NCI-H345 treated with DMSO at 0.1 percent for 48 hours (cell line): Measurements from ENCODE around the gene KCNMB2.
"Not testable (repeated sequence)": the region's sequence is repeated elsewhere in the genome, so short reads cannot be mapped to it uniquely, and the experiment has no call there.

ENCODE experiments used
- DNase-seq: peaks from one replicate; lab custom pipeline; 2025; ENCODE audit not compliant: unreplicated experiment; lab: John Stamatoyannopoulos, UW

The KCNMB2 gene

GRCh38 chr3:178518660-178519396, 17.4 kb upstream of the KCNMB2 start:
- DNase-seq: no peak

- no peak for DNase-seq
Measured at GRCh38 chr3:178519701-178520100, 16.5 kb upstream of the KCNMB2 start.

GRCh38 chr3:178520451-178520850, 15.8 kb upstream of the KCNMB2 start:
- no peak for DNase-seq

- DNase-seq: no peak
Measured at GRCh38 chr3:178522200-178523052, 13.8 kb upstream of the KCNMB2 start.

GRCh38 chr3:178525251-178525650, 11.0 kb upstream of the KCNMB2 start:
- no peak for DNase-seq

DNA sequence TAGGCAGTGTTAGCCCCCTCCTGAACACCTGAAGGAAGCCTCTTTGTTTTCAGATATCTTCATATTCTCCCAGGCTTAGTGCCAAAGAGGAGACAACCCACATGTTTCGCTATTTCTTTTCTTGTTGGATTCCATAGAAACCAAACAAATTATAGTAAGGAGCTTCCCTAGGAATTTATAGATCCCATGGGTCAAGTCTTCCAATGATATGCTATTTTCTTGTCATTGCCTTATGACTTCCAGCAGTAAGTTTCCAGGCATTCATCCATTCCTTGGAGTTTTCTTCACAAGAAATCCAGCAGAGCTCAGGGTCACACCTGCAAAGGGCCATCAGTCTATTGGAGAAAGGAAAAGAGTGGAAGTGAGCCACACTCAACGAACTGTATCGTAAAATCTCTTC, 9.9 kb upstream of the KCNMB2 start:
- no peak for DNase-seq

DNA sequence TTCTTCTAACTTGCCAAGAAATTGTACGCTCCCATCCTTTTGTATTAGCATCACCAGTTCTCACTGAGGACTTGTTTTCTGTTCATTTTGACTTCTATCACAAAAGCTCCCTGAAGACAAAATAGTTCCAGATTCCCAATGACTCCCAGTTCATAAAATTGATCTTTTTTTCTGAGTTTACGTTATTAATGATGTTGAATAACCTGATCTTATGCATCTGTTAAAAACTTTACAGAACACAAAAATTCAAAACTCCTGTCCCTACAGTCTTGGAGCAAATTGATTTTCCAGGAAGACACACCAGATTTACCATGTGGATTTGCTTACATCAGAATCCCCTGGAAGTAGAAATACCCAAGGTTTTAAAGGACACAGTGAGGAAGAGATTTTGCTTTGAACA, 8.3 kb upstream of the KCNMB2 start:
- DNase-seq: no peak

DNA sequence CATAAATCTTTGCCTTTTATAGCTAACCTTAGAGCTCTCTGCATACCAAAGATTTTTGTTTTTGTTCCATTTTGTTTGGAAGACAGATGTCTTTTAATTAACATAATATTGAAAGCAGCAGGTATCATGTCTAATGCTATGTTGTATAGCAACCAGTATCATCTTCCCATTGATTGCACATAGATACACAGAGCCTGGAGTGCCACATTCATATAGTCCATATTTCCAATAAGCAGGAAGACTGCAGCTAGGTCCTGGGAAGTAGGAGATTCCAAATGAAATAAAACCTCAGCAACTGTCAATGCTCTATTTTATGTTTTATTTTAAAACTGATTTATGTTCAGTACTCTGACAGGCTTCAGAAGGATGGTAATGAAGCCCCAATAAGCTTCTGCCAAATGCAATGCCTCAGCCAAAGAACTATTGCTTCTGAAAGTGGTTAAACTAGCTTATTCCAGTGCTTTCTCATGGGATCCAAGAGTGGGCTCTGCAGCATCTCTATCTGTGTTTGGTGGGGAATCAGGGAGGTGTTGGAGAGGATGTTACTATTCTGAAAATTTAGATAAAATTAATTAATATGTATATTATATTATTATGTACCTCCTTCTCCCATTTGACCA, 6.5 kb upstream of the KCNMB2 start:
- no peak for DNase-seq

- DNase-seq: no peak
Measured at GRCh38 chr3:178532476-178532875, 3.8 kb upstream of the KCNMB2 start.

DNA sequence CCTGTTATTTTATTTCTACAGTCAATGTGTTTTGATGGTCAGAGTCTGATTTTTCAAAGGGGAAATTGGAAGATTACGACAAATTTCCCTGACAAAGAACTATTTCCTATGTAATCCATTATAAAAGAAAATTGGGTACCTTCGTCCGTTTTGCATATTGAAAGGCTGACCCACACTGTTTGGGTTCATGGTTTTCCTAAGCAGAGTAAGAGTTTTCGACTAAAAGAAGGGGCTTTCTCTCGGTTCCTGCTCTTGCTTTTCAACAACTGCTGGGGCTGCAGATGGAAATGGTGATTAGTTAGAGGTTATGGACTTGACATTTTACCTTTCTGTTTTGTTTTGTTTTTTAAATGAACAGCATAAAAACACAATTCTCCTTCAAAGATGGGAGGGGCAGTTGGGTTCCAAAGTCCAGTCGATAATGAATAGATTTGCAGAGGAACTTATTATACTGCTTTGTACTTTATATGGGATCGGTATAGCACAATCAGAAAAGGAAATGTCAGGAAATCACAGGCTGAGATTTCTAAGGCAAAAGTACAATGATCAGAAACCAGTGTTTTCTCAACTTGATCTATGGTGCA, 978 bp downstream of the KCNMB2 start:
- DNase-seq: no peak

- no peak for DNase-seq
Measured at GRCh38 chr3:178538056-178538455, 1.8 kb downstream of the KCNMB2 start.

DNA sequence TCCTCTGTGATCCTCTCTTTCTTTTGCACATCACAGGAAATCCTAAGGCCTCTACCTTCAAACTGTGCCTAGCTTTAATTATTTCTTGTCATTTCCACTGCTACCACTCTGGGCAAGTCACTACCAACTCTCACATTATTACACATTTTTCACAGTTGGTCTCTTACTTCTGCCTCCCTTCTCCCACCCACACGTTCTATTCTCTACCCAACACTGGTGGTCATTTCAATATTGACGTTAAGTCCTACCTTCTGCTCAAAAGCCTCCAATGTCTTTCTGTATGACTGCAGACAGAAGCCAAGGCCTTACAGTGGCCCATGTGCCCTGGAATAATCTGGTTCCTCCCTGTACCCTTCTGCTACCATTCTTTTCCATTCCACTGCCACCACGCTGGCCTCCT, 3.9 kb downstream of the KCNMB2 start:
- no peak for DNase-seq

DNA sequence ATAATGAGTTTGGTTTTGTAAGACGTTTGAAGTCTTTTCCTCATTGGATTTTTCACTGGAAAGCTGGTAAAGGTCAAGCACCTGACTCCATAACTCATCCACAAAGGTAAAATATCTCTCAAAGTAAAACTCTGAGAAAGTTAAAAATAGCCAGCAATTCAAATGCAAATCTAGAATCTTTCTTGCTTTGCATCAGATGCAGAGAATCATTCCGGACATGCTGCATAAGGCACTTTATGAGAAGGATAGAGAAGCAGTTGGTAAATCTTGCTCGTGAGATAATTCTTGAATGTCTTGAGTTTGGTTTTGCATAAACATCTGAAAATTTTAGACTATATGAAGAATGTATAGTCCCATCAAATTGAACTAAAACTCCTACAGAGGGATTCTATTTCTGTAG, 9.1 kb downstream of the KCNMB2 start:
- no peak for DNase-seq

GRCh38 chr3:178546079-178546478, 9.8 kb downstream of the KCNMB2 start:
- DNase-seq: no peak

- not testable (repeated sequence) for DNase-seq
Measured at GRCh38 chr3:178549426-178549825, 13.2 kb downstream of the KCNMB2 start.

DNA sequence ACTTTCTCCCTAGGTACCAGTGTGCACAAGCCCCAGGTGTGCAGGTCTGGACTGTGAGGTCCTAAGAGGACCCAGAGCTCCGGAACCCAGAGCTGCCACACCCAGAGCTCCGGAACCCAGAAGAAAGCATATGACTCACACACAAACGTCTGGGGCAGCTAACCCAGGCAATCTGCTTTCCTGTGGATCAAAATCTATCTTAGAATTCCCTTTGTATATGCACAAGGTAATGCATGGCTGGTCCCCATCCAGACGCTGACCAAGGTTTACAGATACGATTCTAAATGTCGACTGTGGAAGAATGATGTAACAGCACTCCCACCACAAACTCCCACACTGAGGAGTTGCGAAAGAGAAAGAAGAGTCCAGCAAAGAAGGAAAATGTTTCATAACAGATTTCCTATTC, 15.7 kb downstream of the KCNMB2 start:
- DNase-seq: no peak

GRCh38 chr3:178558637-178559036, 22.4 kb downstream of the KCNMB2 start:
- DNase-seq: peak; percentile 91

- no peak for DNase-seq
Measured at GRCh38 chr3:178560759-178561158, 24.5 kb downstream of the KCNMB2 start.

DNA sequence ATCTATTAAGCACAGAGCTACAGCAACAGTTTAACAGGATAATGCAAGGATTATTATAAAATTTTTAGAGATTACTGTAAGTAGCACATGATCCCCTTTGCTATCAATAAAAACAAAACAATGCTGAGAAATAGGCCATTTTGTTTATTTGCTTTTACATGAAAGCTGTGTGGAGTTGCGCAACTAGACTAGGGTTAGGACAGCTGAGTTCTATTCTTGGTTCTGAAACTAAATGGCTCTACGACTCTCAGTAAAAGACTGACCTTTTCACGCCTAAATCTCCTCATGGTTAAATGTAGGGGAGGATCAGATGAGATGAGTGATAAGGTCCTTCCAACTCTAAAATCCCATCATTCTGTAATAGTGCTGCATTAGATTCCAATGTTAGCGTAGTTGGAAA, 25.0 kb downstream of the KCNMB2 start:
- DNase-seq: no peak

GRCh38 chr3:178562143-178562946, 26.1 kb downstream of the KCNMB2 start:
- DNase-seq: no peak

GRCh38 chr3:178562947-178563232, 26.7 kb downstream of the KCNMB2 start:
- DNase-seq: no peak
